ENCODE measurements around the gene ALKBH6.

DNA sequence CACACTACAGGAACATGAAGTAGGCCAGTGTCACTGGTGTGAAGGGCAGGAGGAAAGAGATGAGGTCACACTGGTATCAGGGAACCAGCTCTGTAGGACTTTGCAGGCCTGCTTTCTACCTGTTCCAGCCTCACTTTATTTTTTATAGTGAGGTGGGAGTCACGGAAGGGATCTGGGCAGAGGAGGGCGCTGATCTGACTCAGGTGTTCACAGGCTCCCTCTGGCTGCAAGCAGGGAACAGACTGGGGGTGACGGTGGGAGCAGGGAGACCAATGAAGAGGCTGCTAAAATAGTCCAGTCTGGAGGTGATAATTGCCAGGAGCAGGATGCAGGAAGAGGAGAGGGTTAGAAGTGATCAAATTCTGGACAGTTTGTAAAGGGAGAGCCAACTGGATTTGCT, 37.2 kb upstream of the ALKBH6 start:
- TF ChIP-seq CTCF (IDR thresholded peaks at IDR 0.05): peak in 1 of 5 experiments; percentile 13
- no peak for TF ChIP-seq POLR2AphosphoS5 (IDR thresholded peaks at IDR 0.05)
- no peak for TF ChIP-seq EP300 (IDR thresholded peaks at IDR 0.05; ENCODE audit: low read depth)

Measured in transverse colon (tissue), 4 donors.